Measurements from ENCODE around the gene PLK5.
"Not testable (repeated sequence)": the region's sequence is repeated elsewhere in the genome, so short reads cannot be mapped to it uniquely, and the experiment has no call there.

PLK5 gene

DNA sequence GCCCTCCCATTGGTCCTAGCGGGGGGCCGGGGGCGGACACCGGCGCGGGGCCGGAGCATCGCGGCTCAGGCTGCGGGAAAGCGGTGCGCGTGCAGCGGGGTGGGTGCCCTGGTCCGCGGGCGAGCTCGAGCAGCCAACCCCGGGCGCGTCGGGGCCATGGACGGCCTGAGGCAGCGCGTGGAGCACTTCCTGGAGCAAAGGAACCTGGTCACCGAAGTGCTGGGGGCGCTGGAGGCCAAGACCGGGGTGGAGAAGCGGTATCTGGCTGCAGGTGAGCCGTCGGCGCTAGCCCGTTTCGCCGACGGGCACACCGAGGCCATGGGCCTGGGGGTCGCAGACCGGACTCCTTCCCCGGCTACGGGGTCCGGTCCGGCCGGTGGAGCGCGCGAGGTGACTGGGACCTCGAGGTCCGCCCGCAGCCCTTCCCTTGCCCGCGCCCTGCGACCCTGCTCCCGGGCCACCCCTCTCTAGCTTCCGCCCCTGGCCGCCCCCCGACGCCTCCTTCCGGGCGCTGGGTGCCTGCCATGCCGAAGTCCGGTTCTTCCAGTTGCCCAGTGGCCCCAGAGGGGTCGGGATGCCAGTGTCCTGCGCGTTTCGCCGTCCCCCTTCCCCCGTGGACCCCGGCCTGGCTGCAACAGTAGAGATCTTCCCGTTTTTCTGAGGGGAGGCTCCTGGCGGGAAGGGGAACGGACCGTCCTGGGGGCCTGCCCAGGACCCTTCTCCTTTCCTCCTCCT, 32.6 kb upstream of the PLK5 start, which contains the start of gene REEP6:
Gene REEP6, plus strand, starts transcription at position 68 of the 735 bp plus-strand sequence. Its CDS starts 89 bp downstream, at position 157.
- no peak for DNase-seq (ENCODE audit: low spot score)

DNA sequence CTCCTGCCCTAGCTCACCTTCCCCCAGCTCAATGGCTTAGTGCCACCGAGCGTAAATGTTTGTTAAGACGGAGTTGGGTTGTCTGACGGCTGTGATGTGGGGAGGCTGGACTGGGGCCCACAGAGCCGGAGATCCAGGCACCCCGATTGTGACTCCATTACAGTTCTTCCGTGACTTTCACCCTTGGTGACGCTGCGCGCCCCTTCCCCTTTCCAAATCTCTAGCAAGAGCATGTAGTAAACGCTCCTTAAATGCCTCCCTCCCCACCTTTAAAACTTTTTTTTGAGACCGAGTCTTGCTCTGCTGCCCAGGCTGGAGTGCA, 32.1 kb upstream of the PLK5 start:
- DNase-seq (ENCODE audit: low spot score), result no peak

DNA sequence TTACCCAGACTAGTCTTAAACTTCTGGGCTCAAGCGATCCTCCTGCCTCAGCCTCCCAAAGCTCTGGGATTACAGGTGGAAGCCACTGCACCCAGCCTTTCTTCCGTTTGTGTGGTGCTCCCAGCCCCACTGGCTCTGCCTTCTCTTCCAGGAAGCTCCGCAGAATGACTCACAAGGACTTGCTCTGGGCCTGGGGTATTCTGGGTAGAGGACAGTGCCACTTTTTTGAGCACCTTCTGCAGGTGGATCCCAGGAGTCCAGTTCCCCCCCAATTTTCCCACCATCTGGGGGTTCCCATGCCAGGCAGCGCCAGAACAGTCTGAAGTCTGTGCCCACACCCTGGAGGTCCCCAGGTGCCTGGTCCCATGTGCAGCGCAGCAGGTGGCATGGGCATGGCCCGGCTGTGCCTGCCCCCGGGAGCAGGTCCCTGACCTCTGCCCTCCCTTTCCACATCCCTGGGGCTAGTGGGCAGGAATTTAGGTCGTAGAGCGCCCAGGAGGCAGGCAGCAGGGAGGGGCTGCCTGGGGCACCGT, 31.3 kb upstream of the PLK5 start:
- DNase-seq (ENCODE audit: low spot score), result no peak

DNA sequence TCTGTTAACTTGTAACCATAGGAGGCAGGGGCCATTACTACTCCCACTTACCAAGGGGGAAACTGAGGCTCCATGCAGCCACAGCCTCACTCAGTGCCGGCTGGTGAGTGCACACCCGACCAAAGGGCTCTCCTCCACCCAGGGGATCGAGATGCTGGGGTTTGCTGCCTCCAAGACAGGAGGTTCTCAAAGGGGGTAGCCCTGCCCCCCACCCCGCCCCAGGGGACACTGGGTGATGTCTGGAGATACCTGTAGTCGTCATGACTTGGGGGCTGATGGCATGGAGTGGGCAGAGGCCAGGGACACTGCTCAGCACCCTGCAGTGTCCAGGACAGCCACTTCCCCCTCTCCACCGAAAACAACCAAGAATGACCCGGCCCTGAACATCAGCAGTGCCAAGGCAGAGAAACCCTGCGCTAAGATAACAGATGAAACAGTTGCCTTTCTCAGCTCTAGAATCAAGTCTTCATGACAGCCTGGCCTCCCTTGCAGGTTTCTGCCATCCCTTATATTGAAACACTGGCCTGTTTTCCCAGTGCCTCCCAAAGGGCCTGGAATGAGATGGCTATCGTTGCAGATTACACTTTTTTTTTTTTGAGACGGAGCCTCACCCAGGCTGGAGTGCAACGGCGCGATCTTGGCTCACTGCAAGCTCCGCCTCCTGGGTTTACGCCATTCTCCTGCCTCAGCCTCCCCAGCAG, 29.6 kb upstream of the PLK5 start:
- DNase-seq (ENCODE audit: low spot score), result no peak

DNA sequence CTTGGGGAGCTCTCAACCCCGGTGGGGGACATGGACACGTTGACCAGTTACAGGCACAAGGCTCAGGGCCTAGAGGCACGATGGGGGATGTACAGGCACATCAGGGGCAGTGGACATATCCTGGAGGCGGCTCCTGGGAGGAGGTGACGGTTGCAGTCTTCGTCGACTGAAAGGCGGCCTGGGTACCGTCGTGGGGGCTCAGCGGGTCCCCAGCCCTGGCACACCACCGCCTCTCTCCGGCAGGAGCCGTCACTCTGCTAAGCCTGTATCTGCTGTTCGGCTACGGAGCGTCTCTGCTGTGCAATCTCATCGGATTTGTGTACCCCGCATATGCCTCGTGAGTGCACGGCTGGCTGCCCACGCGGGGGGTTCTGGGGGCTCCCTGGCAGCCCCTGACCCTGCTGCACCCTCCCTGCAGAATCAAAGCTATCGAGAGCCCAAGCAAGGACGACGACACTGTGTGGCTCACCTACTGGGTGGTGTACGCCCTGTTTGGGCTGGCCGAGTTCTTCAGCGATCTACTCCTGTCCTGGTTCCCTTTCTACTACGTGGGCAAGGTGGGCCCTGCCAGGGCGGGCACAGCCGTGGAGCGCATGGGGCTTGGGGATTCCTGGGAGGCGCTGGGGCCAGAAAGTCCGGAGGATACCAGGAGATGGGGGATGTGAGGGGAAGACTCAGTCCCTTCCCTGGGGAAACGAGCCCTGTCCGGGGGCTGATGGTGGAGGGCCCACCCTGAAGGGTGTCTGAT, 28.7 kb upstream of the PLK5 start:
- no peak for DNase-seq (ENCODE audit: low spot score)

DNA sequence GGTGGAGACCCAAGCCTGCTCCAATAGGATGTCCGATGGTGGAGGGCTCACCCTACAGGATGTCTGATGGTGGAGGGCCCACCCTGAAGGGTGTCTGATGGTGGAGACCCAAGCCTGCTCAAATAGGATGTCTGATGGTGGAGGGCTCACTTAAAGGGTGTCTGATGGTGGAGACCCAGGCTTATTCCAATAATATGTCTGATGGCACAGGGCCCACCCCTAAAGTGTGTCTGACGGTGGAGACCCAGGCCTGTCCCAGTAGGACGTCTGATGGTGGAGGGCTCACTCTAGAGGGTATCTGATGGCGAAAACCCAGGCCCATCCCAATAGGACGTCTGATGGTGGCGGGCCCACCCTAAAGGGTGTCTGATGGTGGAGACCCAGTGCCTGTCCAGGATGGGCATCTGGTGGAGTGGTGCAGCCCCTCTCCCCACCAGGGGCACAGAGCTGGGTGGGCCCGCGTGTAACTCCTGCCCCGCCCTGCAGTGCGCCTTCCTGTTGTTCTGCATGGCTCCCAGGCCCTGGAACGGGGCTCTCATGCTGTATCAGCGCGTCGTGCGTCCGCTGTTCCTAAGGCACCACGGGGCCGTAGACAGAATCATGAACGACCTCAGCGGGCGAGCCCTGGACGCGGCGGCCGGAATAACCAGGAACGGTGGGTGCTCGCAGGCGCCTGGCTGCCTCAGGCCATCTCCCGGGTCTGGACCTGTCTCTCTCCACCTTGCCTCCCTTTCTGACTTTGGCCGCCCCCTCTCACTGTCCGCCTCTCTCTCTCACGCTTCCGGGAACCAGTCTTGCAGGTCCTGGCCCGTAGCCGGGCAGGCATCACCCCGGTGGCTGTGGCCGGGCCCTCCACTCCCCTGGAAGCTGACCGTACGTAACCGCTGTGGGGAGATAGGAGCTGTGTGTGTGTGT, 27.8 kb upstream of the PLK5 start:
- DNase-seq (ENCODE audit: low spot score), result no peak

DNA sequence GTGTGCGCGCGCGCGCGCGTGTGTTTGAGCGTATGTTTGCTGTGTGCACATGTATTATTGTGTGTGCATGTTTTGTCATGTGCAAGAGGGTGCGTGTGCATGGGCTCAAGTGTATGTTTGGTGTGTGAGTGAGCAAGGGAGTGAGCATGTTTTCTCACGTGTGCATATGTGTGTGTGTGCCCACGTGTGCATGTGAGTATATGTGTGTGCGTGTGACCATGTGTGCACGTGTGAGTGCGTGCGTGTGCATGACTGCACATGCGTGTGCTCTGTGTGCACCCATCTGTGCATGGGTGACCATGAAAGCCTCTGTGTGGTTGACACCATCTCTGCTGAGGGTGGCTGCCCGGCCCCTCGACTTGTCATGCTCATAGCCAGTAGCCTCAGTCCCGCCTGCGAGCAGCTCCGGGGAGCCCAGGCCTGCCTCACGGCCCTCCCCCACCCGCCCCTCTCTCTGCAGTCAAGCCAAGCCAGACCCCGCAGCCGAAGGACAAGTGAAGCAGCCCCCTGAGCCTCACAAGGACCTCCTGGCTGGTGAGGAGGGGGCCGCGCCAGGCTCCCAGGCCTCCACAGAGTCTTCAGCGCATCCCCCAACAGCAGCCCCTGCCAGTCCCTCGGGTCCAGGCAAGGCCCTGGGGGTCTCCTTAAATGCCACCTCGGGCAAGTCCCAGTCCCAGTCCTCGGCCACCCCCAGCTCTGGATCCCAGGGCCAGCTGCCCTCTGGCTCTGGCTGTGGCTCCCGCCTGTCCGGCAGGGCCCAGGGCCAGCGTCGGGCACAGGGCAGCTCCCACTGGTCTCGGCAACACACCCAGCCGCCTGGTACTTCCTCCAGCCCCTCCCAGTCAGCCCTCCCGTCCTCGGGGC, 26.9 kb upstream of the PLK5 start:
- no peak for DNase-seq (ENCODE audit: low spot score)

DNA sequence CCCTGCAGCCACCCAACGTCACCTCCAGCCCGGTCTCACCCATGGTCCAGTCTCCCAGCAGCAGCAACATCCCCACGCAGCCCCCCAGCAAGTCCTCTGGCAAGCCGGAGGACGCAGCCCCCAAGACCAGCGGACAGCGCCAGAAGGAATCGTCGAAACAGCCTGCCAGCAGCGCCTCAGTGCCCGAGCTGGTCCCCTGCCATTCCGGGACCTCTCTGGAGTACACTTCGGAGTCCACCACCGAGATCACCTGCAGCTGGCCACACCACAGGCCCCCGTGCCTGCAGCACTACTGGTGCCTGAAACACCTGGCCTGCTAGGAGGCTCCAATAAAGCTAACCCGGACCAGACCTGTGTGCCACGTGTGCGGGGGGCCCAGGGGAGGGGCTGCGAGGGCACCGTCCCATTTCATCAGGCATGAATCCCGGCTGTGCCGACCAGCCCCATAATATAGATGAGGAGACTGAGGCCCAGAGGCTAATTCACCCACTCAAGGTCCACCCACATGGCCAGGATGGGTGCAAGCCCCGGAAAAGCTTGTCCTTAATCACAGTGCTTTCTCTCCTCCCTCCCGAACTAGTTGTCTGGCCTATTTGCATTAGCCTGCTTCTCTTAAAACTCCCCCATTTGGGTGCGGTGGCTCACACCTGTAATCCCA, 26.2 kb upstream of the PLK5 start:
- DNase-seq (ENCODE audit: low spot score), result no peak

DNA sequence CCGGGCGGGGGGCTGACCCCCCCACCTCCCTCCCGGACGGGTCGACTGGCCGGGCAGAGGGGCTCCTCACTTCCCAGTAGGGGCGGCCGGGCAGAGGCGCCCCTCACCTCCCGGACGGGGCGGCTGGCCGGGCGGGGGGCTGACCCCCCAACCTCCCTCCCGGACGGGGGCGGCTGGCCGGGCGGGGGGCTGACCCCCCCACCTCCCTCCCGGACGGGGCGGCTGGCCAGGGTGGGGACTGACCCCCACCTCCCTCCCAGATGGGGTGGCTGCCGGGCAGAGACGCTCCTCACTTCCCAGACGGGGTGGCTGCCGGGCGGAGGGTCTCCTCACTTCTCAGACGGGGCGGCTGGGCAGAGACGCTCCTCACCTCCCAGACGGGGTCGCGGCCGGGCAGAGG, 24.6 kb upstream of the PLK5 start:
- DNase-seq (ENCODE audit: low spot score), result not testable (repeated sequence)

DNA sequence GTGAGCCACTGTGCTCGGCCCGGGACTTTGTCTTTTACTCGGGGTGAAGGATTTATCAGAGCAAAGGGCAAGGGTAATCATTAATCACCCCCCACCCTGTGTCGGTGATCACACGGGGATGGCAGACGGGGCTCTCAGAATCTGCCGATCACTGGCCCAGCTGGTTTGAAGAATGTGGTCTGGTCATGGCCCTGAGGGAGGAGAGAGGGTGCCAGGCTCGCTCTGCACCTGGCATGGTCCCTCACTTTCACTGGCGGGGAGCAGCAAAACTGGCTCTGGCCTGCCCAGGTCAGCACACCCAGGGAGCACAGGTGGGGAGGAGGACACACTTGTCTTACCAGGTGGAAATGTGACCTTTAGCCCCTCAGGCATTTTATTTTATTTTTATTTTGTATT, 22.7 kb upstream of the PLK5 start:
- DNase-seq (ENCODE audit: low spot score), result no peak

DNA sequence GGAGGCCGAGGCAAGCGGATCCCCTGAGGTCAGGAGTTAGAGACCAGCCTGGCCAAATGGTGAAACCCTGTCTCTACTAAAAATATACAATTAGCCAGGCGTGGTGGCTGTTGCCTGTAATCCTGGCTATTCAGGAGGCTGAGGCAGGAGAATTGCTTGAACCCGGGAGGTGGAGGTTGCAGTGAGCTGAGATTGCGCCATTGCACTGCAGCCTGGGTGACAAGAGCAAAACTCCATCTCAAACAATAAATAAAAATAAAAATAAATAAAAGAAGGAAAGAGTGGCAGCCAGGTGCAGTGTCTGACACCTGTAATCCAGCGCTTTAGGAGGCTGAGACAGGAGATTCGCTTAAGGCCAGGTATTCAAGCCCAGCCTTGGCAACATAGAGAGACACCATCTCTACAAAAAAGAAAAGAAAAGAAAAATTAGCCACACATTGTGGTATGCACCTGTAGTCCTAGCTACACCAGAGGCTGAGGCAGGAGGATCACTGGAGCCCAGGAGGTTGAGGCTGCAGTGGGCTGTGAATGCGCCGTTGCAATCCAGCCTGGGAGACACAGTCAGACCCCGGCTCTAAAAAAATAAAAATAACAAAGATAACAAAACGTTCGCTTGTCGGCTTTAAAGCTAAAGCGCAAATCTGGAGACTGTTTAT, 21.3 kb upstream of the PLK5 start:
- DNase-seq (ENCODE audit: low spot score), result no peak

DNA sequence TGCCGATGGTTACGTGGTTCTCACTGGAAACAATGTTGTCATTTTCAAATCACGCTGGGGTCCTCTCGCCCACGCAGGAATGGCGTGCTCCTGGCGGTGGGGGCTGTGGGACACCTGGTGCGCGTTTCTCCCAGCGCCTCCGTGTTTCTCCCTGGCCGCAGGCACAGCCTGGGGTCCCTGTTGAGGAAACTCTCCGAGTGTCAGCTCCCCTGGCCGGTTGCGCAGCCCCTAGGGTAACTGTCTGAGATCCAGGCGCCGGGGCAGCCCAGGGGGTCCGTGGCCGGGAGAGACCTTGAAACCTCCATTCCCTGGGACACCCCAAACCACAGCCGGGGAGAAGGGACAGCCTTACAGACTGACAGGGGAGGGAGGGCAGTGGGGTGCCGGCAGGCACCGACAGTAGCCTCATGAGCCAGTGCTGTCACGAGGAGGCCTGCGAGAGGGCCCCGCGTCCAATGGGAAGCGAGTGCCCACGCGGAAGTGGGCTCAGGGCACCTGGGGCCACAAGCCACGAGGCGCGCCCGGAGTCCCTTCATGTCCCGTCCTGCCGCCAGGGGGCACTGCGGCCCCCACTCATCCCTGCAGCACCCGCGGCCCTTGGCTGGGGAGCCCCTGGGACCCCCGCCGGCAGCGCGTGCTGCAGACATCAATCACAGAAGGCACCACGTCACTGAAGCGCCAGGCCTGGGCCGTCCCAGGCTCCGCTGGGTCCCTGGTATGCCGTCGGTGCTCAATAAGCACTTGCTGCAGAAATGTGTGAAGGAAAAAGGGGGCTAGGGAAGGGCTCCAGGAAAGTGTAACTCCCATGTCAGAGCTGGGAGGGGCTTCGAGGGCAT, 20.6 kb upstream of the PLK5 start:
- DNase-seq (ENCODE audit: low spot score), result no peak

DNA sequence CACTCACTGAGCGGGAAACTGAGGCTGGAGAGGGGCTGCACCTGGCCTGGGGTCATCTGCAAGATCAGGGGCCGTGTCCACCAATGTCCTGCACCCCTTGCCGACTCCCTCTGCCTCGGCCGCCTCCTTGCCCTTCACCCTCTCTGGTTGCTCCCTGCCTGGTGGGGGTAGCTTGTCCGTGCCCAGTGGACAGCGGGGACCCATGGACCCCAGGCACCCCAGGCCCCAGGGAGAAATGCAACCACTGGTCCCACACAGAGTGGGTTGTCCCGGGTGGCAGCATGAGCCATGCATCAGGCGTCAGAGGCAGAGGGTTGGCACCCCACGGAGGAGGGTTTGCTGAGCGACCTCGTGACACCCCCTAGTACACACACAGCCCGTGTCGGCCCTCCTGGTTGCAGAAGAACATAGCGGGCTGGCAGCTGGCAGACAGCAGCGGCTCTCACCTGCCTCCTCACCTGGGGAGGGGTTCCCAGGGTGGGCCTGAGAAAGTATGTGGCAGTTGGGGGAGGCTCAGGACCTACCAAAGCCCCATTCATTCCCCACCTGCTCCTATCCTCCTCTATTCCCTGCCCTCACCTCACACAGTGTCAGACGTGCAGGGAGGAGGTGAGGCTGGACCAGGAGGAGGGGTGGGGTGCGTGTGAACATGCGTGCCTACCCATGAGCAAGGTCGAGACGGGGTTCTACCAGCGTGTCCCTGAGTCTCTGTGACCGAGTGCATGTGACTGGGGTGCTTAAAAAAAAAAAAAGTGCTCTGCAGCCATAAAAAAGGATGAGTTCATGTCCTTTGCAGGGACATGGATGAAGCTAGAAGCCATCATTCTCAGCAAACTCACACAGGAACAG, 19.7 kb upstream of the PLK5 start:
- no peak for DNase-seq (ENCODE audit: low spot score)

DNA sequence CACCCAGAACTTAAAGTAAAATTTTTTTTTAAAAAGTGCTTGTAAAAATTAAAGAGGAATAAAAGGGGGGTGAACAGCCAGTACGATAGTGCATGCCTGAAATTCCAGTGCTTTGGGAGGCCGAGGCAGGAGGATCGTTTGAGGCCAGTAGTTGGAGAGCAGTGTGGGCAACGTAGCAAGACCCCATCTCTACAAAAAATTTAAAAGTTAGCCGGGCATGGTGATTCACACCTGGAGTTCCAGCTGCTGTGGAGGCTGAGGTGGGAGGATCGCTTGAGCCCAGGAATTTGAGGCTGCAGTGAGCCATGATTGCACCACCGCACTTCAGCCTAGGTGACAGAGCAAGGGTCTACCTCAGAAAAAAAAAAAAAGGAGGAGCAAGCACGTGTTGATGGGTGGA, 18.9 kb upstream of the PLK5 start:
- DNase-seq (ENCODE audit: low spot score), result no peak

DNA sequence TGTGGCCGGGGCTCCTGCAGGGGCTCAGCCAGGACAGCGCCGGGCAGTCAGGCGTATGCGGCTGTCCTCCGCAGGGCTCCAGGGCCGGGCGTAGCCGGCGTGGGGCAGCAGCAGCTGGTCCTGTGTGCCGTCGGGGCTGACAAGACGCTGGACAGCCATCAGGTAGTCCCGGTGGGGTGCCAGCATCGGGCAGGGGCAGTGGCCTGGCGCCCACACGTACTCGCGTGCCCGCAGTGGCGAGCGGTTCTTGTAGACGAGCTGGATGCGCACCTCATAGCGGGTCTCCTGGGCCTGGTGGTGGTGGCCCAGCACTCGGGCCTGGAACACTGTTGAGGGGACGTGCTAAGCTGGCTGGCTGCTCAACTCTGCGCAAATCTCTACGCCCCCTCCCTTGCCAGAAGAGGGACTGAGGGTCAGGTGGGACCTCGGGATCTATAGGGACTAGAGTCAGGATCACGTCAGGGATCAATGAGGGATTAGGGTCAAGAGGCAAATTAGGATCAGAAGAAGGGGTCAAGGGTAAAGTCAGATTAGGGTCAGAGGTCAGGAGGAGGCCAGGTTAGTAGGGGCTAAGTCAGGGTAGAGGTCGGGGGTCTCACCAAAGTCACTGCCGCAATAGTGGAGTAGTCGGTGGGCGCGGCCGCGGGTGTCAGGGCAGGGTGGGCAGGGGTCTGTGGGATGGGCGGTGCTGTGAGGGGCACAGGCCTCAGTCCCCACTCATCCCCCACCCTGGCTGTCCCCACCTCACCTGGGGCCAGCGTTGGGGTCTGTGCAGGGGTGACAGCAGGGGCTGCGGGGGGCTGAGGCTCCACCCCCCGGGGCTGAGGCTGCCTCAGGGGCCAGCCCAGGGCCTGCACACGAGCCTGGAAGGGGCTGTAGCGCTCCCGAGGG, 17.6 kb upstream of the PLK5 start:
- no peak for DNase-seq (ENCODE audit: low spot score)

DNA sequence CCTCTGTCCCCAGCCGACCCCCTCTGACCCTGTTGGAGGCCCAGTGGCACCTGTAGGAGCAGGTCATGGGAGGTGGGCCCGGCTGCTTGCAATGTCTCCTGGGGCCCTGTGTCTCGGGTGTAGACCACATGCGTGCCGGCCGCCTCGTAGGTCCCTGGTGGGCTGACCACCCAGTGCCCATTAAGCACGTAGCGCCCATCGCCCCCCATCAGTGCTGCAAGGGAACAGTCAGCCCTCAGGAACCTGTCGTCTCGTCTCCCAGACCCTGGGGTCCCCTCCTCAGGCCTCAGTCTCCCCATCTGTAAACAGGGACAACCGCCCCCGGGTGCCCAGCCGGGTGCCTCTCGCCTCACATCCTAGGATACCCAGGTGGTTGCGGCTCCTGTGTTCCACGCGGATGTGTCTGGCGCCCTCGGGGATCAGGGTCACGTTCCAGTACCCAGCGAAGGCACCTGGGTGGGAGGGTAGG, 16.7 kb upstream of the PLK5 start:
- DNase-seq (ENCODE audit: low spot score), result no peak

Measured in hepatic stellate cell (primary cell).